IMR-90 (cell line): ENCODE results near the gene TJP1. TPM values are rescaled to one million over a fixed set of nuclear protein-coding genes. Genes with fewer than 3 reads are reported as not detected.

Experiments
- ATAC-seq: fragments of 200-7000 bp; cut with Tn5 transposase; 2 replicates; pipeline ENCODE4 v1.9.1; 2020; ENCODE audit warnings: low read depth, mild to moderate bottlenecking, moderate library complexity
- BruUV-seq: library from RNA; stranded (reverse); fragments of 400-500 nt; replicated peaks from 2 replicates; lab custom pipeline; 2021; lab: Mats Ljungman, UMichigan
- CTCF ChIA-PET: fragments of 300-600 bp; formaldehyde crosslinking; extraction: SDS; loops from one replicate; lab custom pipeline; 2021; ENCODE audit warnings: antibody characterized with exemption; lab: Yijun Ruan, JAX
- POLR2A ChIA-PET: fragments of 300-600 bp; sonication (Branson Sonifier 250); formaldehyde crosslinking; loops from one replicate; lab custom pipeline; 2022; ENCODE audit warnings: antibody characterized with exemption; ENCODE audit not compliant: unreplicated experiment; lab: Charles Lee
- DNase-seq: peaks from one replicate; pipeline ENCODE4 v3.0.0; 2013
- H2AFZ ChIP-seq: replicated peaks from 2 replicates; pipeline ENCODE3; 2013; ENCODE audit warnings: low read length, mild to moderate bottlenecking; ENCODE audit not compliant: poor library complexity
- H2AK5ac ChIP-seq: 2 replicates; pipeline ENCODE4 v1.6.1; 2013; ENCODE audit warnings: low read depth, low read length, inconsistent platforms
- H2AK9ac ChIP-seq: replicated peaks from 2 replicates; pipeline ENCODE3; 2013; ENCODE audit warnings: mild to moderate bottlenecking, low read depth, low read length, moderate library complexity; ENCODE audit not compliant: poor library complexity
- H2BK120ac ChIP-seq: 2 replicates; pipeline ENCODE4 v1.6.1; 2013; ENCODE audit warnings: low read depth, low read length, inconsistent platforms
- H2BK15ac ChIP-seq: 3 replicates; pipeline ENCODE4 v1.6.1; 2013; ENCODE audit warnings: low read depth, low read length, inconsistent platforms
- H2BK20ac ChIP-seq: 2 replicates; pipeline ENCODE4 v1.6.1; 2013; ENCODE audit warnings: low read depth, mild to moderate bottlenecking, inconsistent platforms, low read length, moderate library complexity
- H2BK5ac ChIP-seq: 2 replicates; pipeline ENCODE4 v1.6.1; 2013; ENCODE audit warnings: mild to moderate bottlenecking, low read depth, low read length, inconsistent platforms; ENCODE audit not compliant: poor library complexity, severe bottlenecking
- H3K14ac ChIP-seq: replicated peaks from 2 replicates; pipeline ENCODE4 v1.6.1; 2013; ENCODE audit warnings: low read depth, low read length, inconsistent platforms
- H3K18ac ChIP-seq: 2 replicates; pipeline ENCODE4 v1.6.1; 2013; ENCODE audit warnings: low read depth, low read length, control low read depth
- H3K23ac ChIP-seq: 2 replicates; pipeline ENCODE4 v1.6.1; 2013; ENCODE audit warnings: low read depth, low read length, inconsistent platforms
- H3K27ac ChIP-seq: 2 replicates; pipeline ENCODE4 v1.5.1; 2013; ENCODE audit warnings: mild to moderate bottlenecking, control low read depth, low read length; ENCODE audit not compliant: insufficient read depth
- H3K27me3 ChIP-seq: 2 replicates; pipeline ENCODE4 v1.6.1; 2013; ENCODE audit warnings: low read length; ENCODE audit not compliant: control insufficient read depth, insufficient read depth
- H3K36me3 ChIP-seq: 2 replicates; pipeline ENCODE4 v1.6.1; 2013; ENCODE audit warnings: low read length, mixed read lengths; ENCODE audit not compliant: control insufficient read depth, insufficient read depth
- H3K4ac ChIP-seq: 2 replicates; pipeline ENCODE4 v1.6.1; 2013; ENCODE audit warnings: low read depth, low read length, inconsistent platforms
- H3K4me1 ChIP-seq: 2 replicates; pipeline ENCODE4 v1.6.1; 2013; ENCODE audit warnings: low read length, mixed read lengths; ENCODE audit not compliant: control insufficient read depth, insufficient read depth
- H3K4me2 ChIP-seq: 2 replicates; pipeline ENCODE4 v1.6.1; 2013; ENCODE audit warnings: low read depth, mild to moderate bottlenecking, control low read depth, low read length, moderate library complexity
- H3K4me3 ChIP-seq: 2 replicates; pipeline ENCODE4 v1.5.1; 2013; ENCODE audit warnings: low read depth, mild to moderate bottlenecking, control low read depth, low read length, moderate library complexity; ENCODE audit not compliant: insufficient read depth
- H3K56ac ChIP-seq: 2 replicates; pipeline ENCODE4 v1.6.1; 2013; ENCODE audit warnings: low read length, inconsistent platforms; ENCODE audit not compliant: insufficient read depth; ENCODE audit errors: extremely low read depth
- H3K79me1 ChIP-seq, 2 experiments: 2 replicates each; pipeline ENCODE4 v1.6.1; 2013; ENCODE audit warnings: low read length in 2 of 2, inconsistent platforms in 1 of 2, low read depth in 1 of 2
- H3K9ac ChIP-seq: 2 replicates; pipeline ENCODE4 v1.6.1; 2013; ENCODE audit warnings: low read depth, low read length, control low read depth
- H3K9me1 ChIP-seq: 2 replicates; pipeline ENCODE4 v1.6.1; 2013; ENCODE audit warnings: low read length, inconsistent platforms; ENCODE audit not compliant: insufficient read depth
- H3K9me3 ChIP-seq: 2 replicates; pipeline ENCODE4 v1.6.1; 2013; ENCODE audit warnings: low read length; ENCODE audit not compliant: control insufficient read depth, insufficient read depth
- H4K20me1 ChIP-seq: 2 replicates; pipeline ENCODE4 v1.6.1; 2013; ENCODE audit warnings: low read length, inconsistent platforms; ENCODE audit not compliant: insufficient read depth
- H4K5ac ChIP-seq: 2 replicates; pipeline ENCODE4 v1.6.1; 2013; ENCODE audit warnings: mild to moderate bottlenecking, low read depth, low read length, control low read depth
- H4K8ac ChIP-seq, 2 experiments: 2 replicates each; pipeline ENCODE4 v1.6.1; 2013; ENCODE audit warnings: low read depth in 2 of 2, low read length in 2 of 2, control low read depth in 1 of 2, inconsistent platforms in 1 of 2
- H4K91ac ChIP-seq: 2 replicates; pipeline ENCODE4 v1.6.1; 2013; ENCODE audit warnings: low read depth, low read length, inconsistent platforms; ENCODE audit not compliant: insufficient read depth
- BHLHE40 ChIP-seq: fragments of 150-350 bp; IDR thresholded peaks from 2 replicates; pipeline ENCODE4 v1.6.1; 2016; ENCODE audit warnings: mild to moderate bottlenecking, low read depth, low read length
- CEBPB ChIP-seq: IDR thresholded peaks from 2 replicates; pipeline ENCODE4 v1.6.1; 2012; ENCODE audit warnings: low read depth, low read length, improper control_type of control experiment
- CHD1 ChIP-seq: IDR thresholded peaks from 2 replicates; pipeline ENCODE4 v1.6.1; 2012; ENCODE audit warnings: low read depth, low read length, improper control_type of control experiment
- CTCF ChIP-seq: conservative IDR thresholded peaks from 2 replicates; pipeline ENCODE4 v1.5.1; 2012; ENCODE audit warnings: mild to moderate bottlenecking, low read depth, low read length, improper control_type of control experiment
- ELK1 ChIP-seq: fragments of 150-350 bp; IDR thresholded peaks from 2 replicates; pipeline ENCODE4 v1.6.1; 2016; ENCODE audit warnings: low read depth, mild to moderate bottlenecking, low read length, moderate library complexity, borderline replicate concordance
- FOS ChIP-seq: fragments of 150-350 bp; IDR thresholded peaks from 2 replicates; pipeline ENCODE4 v1.6.1; 2016; ENCODE audit warnings: low read depth, low read length
- MAFK ChIP-seq: IDR thresholded peaks from 2 replicates; pipeline ENCODE4 v1.6.1; 2012; ENCODE audit warnings: low read depth, low read length, improper control_type of control experiment
- MAZ ChIP-seq: IDR thresholded peaks from 2 replicates; pipeline ENCODE4 v1.6.1; 2012; ENCODE audit warnings: low read depth, mild to moderate bottlenecking, low read length, improper control_type of control experiment, moderate library complexity, borderline replicate concordance
- MXI1 ChIP-seq: IDR thresholded peaks from 2 replicates; pipeline ENCODE4 v1.6.1; 2012; ENCODE audit warnings: low read depth, mild to moderate bottlenecking, low read length, moderate library complexity, borderline replicate concordance
- NFE2L2 ChIP-seq: fragments of 150-350 bp; IDR thresholded peaks from 2 replicates; pipeline ENCODE4 v1.6.1; 2016; ENCODE audit warnings: low read depth, mild to moderate bottlenecking, low read length
- POLR2A ChIP-seq: IDR thresholded peaks from 2 replicates; pipeline ENCODE4 v1.6.1; 2012; ENCODE audit warnings: mild to moderate bottlenecking, low read depth, low read length
- RAD21 ChIP-seq: IDR thresholded peaks from 2 replicates; pipeline ENCODE4 v1.6.1; 2012; ENCODE audit warnings: low read length, improper control_type of control experiment
- RCOR1 ChIP-seq: IDR thresholded peaks from 2 replicates; pipeline ENCODE4 v1.6.1; 2012; ENCODE audit warnings: mild to moderate bottlenecking, low read length, improper control_type of control experiment; ENCODE audit not compliant: insufficient replicate concordance
- RFX5 ChIP-seq: IDR thresholded peaks from 2 replicates; pipeline ENCODE4 v1.8.0; 2012; ENCODE audit warnings: low read depth, mild to moderate bottlenecking, low read length, moderate library complexity
- SMC3 ChIP-seq: fragments of 150-350 bp; IDR thresholded peaks from 2 replicates; pipeline ENCODE4 v1.6.1; 2016; ENCODE audit warnings: low read depth, mild to moderate bottlenecking, antibody characterized with exemption, low read length, moderate library complexity
- USF2 ChIP-seq: fragments of 150-350 bp; IDR thresholded peaks from 2 replicates; pipeline ENCODE4 v1.6.1; 2017; ENCODE audit warnings: mild to moderate bottlenecking, antibody characterized with exemption, low read length, low read depth
- WGBS, 2 experiments: methylation state at CpG; one replicate each; pipeline versions ENCODE4 v1.1.5 to v1.1.7; 2013; ENCODE audit warnings: missing lambda C conversion rate in 2 of 2; ENCODE audit not compliant: insufficient read length in 1 of 2; ENCODE audit errors: extremely low coverage in 2 of 2; 5-methylcytosine and 5-hydroxymethylcytosine counted together
- dilution Hi-C: fragments of 300-500 bp; cut with HindIII; formaldehyde crosslinking; loops from one replicate; pipeline ENCODE4 v1.14.3; 2018; ENCODE audit warnings: low sequenced_read_pairs; ENCODE audit not compliant: unreplicated experiment
- in situ Hi-C: fragments of 300-500 bp; cut with MboI; formaldehyde crosslinking; loops from 3 replicates; pipeline ENCODE4 v1.14.3; 2019; ENCODE audit warnings: low sequenced_read_pairs, inconsistent platforms, mixed read lengths
- intact Hi-C: fragments of 100-400 bp; cut with micrococcal nuclease; formaldehyde crosslinking; loops from 2 replicates; pipeline ENCODE4 v1.10.0; 2022
- polyA plus RNA-seq, 3 experiments: library from polyadenylated mRNA; depleted of rRNA; stranded (reverse); fragments of >200 nt; gene quantifications; 2 replicates each; pipeline ENCODE4 v1.2.3, GENCODE V29; 2012; ENCODE audit warnings: low replicate concordance in 1 of 3
- total RNA-seq: library from RNA; depleted of rRNA; stranded (reverse); fragments of >200 nt; gene quantifications from 2 replicates; pipeline ENCODE4 v1.2.3, GENCODE V29; 2012

TJP1 gene
- total and polyA plus RNA-seq, 2 of the 4 experiments (the other 2 are of a cell fraction): 42.2 to 43.4 TPM

- H3K4me1 ChIP-seq: 0 out of 2 replicates have a peak, but pooled peaks cover 6% of the 10 kb centered on the region
- H4K8ac ChIP-seq: no peak overlapping the region
- H4K5ac ChIP-seq: no peak overlapping the region
- no peaks in the 10 kb centered on the region for H3K27me3 ChIP-seq
- POLR2A ChIA-PET: no interaction called here
- no peak overlapping the region for H2AFZ ChIP-seq
- no peak overlapping the region for H3K14ac ChIP-seq
- no peak overlapping the region for H2AK9ac ChIP-seq
- H2BK120ac ChIP-seq: no peak overlapping the region
- no peak overlapping the region for H3K4me3 ChIP-seq
- intact Hi-C loops: no loop called here
- H3K4me2 ChIP-seq: no peak overlapping the region
- no peaks in the 10 kb centered on the region for H3K79me1 ChIP-seq
- no peak overlapping the region for H3K23ac ChIP-seq
- H3K9me3 ChIP-seq: no peaks in the 10 kb centered on the region
- no peak overlapping the region for H3K9ac ChIP-seq
- TF ChIP-seq ELK1 (no peak), BHLHE40 (no peak), FOS (no peak), NFE2L2 (no peak), CEBPB (no peak), USF2 (no peak), MXI1 (no peak), MAFK (no peak), CHD1 (no peak), RCOR1 (no peak), RFX5 (no peak), POLR2A (no peak), SMC3 (no peak), CTCF (no peak), RAD21 (no peak), MAZ (no peak)
- H3K36me3 ChIP-seq: no peaks in the 10 kb centered on the region
- no peak overlapping the region for H2BK20ac ChIP-seq
- dilution Hi-C loops: no loop called here
- H3K18ac ChIP-seq: no peak overlapping the region
- no peaks in the 10 kb centered on the region for H4K20me1 ChIP-seq
- no peak for ATAC-seq
- CTCF ChIA-PET: no interaction called here
- WGBS, 2 experiments: 100% methylated on average over 4 of the region's 15 CpGs; no CpG with 5 or more reads in 1 of the 2 experiments
- H3K9me1 ChIP-seq: peaks cover 4% of the 10 kb centered on the region; the same call in 1 of the 2 replicates
- no TSS peak for BruUV-seq
- no peak for DNase-seq
- no peak overlapping the region for H3K27ac ChIP-seq
- H2BK5ac ChIP-seq: no peak overlapping the region
- in situ Hi-C loops: no loop called here
- no peak overlapping the region for H4K91ac ChIP-seq
- no peak overlapping the region for H2AK5ac ChIP-seq
- no peak overlapping the region for H3K4ac ChIP-seq
- no peak overlapping the region for H2BK15ac ChIP-seq
- no peak overlapping the region for H3K56ac ChIP-seq
Observed at GRCh38 chr15:29681166-29681845, 141.0 kb downstream of the TJP1 start.
